HG03097 (cell line): Measurements from ENCODE around the gene ELL.

Source experiments
- ATAC-seq: cut with Tn5 transposase; IDR thresholded peaks from one replicate; pipeline ENCODE4 v1.9.1; 2021; ENCODE audit not compliant: unreplicated experiment, low FRiP score

The ELL gene

GRCh38 chr19:18450931-18451836, 70.7 kb downstream of the ELL start:
- ATAC-seq: no peak

- ATAC-seq: no peak
Observed at GRCh38 chr19:18450021-18450930, 71.6 kb downstream of the ELL start.

GRCh38 chr19:18449552-18449951, 72.3 kb downstream of the ELL start:
- no peak for ATAC-seq

- ATAC-seq: no peak
Observed at GRCh38 chr19:18446811-18447359, 75.0 kb downstream of the ELL start.

GRCh38 chr19:18446145-18446810, 75.6 kb downstream of the ELL start:
- no peak for ATAC-seq

GRCh38 chr19:18445262-18445948, 76.5 kb downstream of the ELL start:
- no peak for ATAC-seq

GRCh38 chr19:18444513-18444912, 77.4 kb downstream of the ELL start:
- ATAC-seq: no peak

- ATAC-seq: no peak
Observed at GRCh38 chr19:18443831-18444230, 78.0 kb downstream of the ELL start.

- ATAC-seq: no peak
Observed at GRCh38 chr19:18443406-18443805, 78.5 kb downstream of the ELL start.

- no peak for ATAC-seq
Observed at GRCh38 chr19:18442941-18443340, 78.9 kb downstream of the ELL start.

- ATAC-seq: no peak
Observed at GRCh38 chr19:18441804-18442788, 79.8 kb downstream of the ELL start.

GRCh38 chr19:18440936-18441803, 80.7 kb downstream of the ELL start:
- ATAC-seq: no peak

GRCh38 chr19:18440415-18440877, 81.4 kb downstream of the ELL start:
- no peak for ATAC-seq

- ATAC-seq: no peak
Observed at GRCh38 chr19:18439910-18440237, 82.0 kb downstream of the ELL start.

GRCh38 chr19:18439025-18439909, 82.6 kb downstream of the ELL start:
- ATAC-seq: no peak

- no peak for ATAC-seq
Observed at GRCh38 chr19:18438331-18439024, 83.4 kb downstream of the ELL start.
